Testis (tissue), 3 donors: ENCODE data around the gene GP1BB. TPM values are rescaled to one million over a fixed set of nuclear protein-coding genes. Genes with fewer than 3 reads are reported as not detected.

ENCODE experiments used
- DNase-seq: peaks from one replicate; pipeline ENCODE4 v3.0.0-alpha.2; 2019
- H3K27ac ChIP-seq, 2 donors: fragments of 200-600 bp; sonication (generic); one replicate each; pipeline ENCODE4 v1.5.1; 2019
- H3K27me3 ChIP-seq: fragments of 200-600 bp; sonication (generic); one replicate; pipeline ENCODE4 v1.5.1; 2019
- H3K36me3 ChIP-seq: fragments of 200-600 bp; sonication (generic); one replicate; pipeline ENCODE4 v1.5.1; 2017; ENCODE audit warnings: low read depth; ENCODE audit errors: missing control alignments
- H3K4me1 ChIP-seq: fragments of 200-600 bp; sonication (generic); one replicate; pipeline ENCODE4 v1.5.1; 2019
- H3K4me3 ChIP-seq, 2 donors: fragments of 200-600 bp; sonication (generic); one replicate each; pipeline ENCODE4 v1.5.1; 2017 to 2019
- H3K9me3 ChIP-seq: fragments of 200-600 bp; sonication (generic); one replicate; pipeline ENCODE4 v1.5.1; 2017
- CTCF ChIP-seq, 3 experiments: fragments of 450-650 bp in 2 of 3; fragments of 200-600 bp in 1 of 3; sonication (generic) in 1 of 3; IDR thresholded peaks; one replicate each; pipeline ENCODE4 v1.5.1; 2016 to 2019; ENCODE audit warnings: antibody characterized with exemption in 3 of 3, mild to moderate bottlenecking in 2 of 3, moderate library complexity in 1 of 3
- POLR2A ChIP-seq: fragments of 450-650 bp; IDR thresholded peaks from one replicate; pipeline ENCODE4 v1.6.1; 2017; ENCODE audit warnings: antibody characterized with exemption, mild to moderate bottlenecking, moderate library complexity
- WGBS, 2 donors: methylation state at CpG; one replicate each; pipeline ENCODE4 v1.1.5; 2018; 5-methylcytosine and 5-hydroxymethylcytosine counted together
- intact Hi-C: fragments of 100-400 bp; cut with DNase I; formaldehyde crosslinking; loops from one replicate; pipeline ENCODE4 v1.15.1; 2023; ENCODE audit warnings: low total_unique reads
- polyA plus RNA-seq: library from polyadenylated mRNA; stranded (reverse); fragments of 350-450 nt; fragmentation: Illumina TruSeq; extraction: RNeasy Lipid Tissue Mini Kit (QIAGEN cat#74804); gene quantifications from one replicate; pipeline ENCODE4 v1.2.3, GENCODE V29; 2014; ENCODE audit warnings: low read depth, low replicate concordance; ENCODE audit not compliant: insufficient read depth
- total RNA-seq, 2 donors: library from RNA; depleted of rRNA; stranded (reverse); fragments of >200 nt; gene quantifications; one replicate each; pipeline ENCODE4 v1.2.3, GENCODE V29; 2016

Gene GP1BB
- total and polyA plus RNA-seq, 3 donors from 2014 or later, result 28.0 to 65.1 TPM; not detected in 1

GRCh38 chr22:19750507-19751490 is 27.5 kb downstream of the GP1BB start:
- Histone ChIP-seq H3K27ac (no peak overlapping the region), H3K36me3 (no peaks in the 10 kb centered on the region), H3K4me3 (no peak overlapping the region), H3K4me1 (no peaks in the 10 kb centered on the region), H3K27me3 (no peaks in the 10 kb centered on the region), H3K9me3 (no peaks in the 10 kb centered on the region)
- intact Hi-C loops, result no loop called here
- WGBS, 2 donors, result 79 to 88% methylated on average over 15 to 27 of the region's 27 CpGs
- no peak for DNase-seq
- no peak for TF ChIP-seq POLR2A
- no peak for TF ChIP-seq CTCF (IDR thresholded peaks at IDR 0.05)

- Histone ChIP-seq H3K27me3 (no peaks in the 10 kb centered on the region), H3K27ac (no peak overlapping the region)
- 90 to 93% methylated on average over 13 to 14 of the region's 14 CpGs for WGBS, 2 donors
Observed at GRCh38 chr22:19751497-19752245, 28.3 kb downstream of the GP1BB start.

GRCh38 chr22:19753090-19753842 is 29.9 kb downstream of the GP1BB start:
- no peak for TF ChIP-seq POLR2A
- TF ChIP-seq CTCF (IDR thresholded peaks at IDR 0.05), result no peak
- Histone ChIP-seq H3K36me3 (no peaks in the 10 kb centered on the region), H3K27me3 (no peaks in the 10 kb centered on the region), H3K9me3 (no peaks in the 10 kb centered on the region), H3K4me1 (no peaks in the 10 kb centered on the region), H3K4me3 (no peak overlapping the region), H3K27ac (no peak overlapping the region)
- no peak for DNase-seq
- WGBS, 2 donors, result 85 to 92% methylated on average over 8 to 10 of the region's 10 CpGs
- intact Hi-C loops, result no loop called here

More at GRCh38 chr22:19751497-19752245, 28.3 kb downstream of the GP1BB start:
- Histone ChIP-seq H3K4me1 (no peaks in the 10 kb centered on the region), H3K4me3 (no peak overlapping the region), H3K9me3 (no peaks in the 10 kb centered on the region), H3K36me3 (no peaks in the 10 kb centered on the region)
- intact Hi-C loops, result no loop called here
- no peak for DNase-seq
- TF ChIP-seq CTCF (IDR thresholded peaks at IDR 0.05) (no peak), POLR2A (no peak)

GRCh38 chr22:19753996-19754700 is 30.8 kb downstream of the GP1BB start:
- DNase-seq, result no peak
- H3K27me3 ChIP-seq, result no peaks in the 10 kb centered on the region
- intact Hi-C loops, result no loop called here
- H3K27ac ChIP-seq, result no peak overlapping the region
- TF ChIP-seq POLR2A, result no peak
- no peak for TF ChIP-seq CTCF (IDR thresholded peaks at IDR 0.05)
- H3K36me3 ChIP-seq, result no peaks in the 10 kb centered on the region
- no peak overlapping the region for H3K4me3 ChIP-seq
- WGBS, 2 donors, result 67 to 79% methylated on average over 7 to 14 of the region's 14 CpGs
- no peaks in the 10 kb centered on the region for H3K4me1 ChIP-seq
- H3K9me3 ChIP-seq, result no peaks in the 10 kb centered on the region
